Measurements from ENCODE around the gene HDAC5.
A peak's percentile ranks its signal among the peaks of the same experiment; 100 is the strongest.
"Not testable (repeated sequence)": the region's sequence is repeated elsewhere in the genome, so short reads cannot be mapped to it uniquely, and the experiment has no call there.

Gene HDAC5

GRCh38 chr17:44123356-44124117 lies at the start of gene HDAC5:
TSS of gene HDAC5 (minus strand) at chr17:44123641. CDS start at chr17:44117515, 6,126 bp downstream.
- DNase-seq (ENCODE audit: low read depth in 1 of 2, low spot score in 1 of 2): peak; percentile 87 to 98
- in situ Hi-C loops (cut with HindIII; ENCODE audit: low pct_unique_long_range_greater_than_20kb, low sequenced_read_pairs): no loop called here
- no peak for TF ChIP-seq JUND (IDR thresholded peaks at IDR 0.05; ENCODE audit: low read depth)

DNA sequence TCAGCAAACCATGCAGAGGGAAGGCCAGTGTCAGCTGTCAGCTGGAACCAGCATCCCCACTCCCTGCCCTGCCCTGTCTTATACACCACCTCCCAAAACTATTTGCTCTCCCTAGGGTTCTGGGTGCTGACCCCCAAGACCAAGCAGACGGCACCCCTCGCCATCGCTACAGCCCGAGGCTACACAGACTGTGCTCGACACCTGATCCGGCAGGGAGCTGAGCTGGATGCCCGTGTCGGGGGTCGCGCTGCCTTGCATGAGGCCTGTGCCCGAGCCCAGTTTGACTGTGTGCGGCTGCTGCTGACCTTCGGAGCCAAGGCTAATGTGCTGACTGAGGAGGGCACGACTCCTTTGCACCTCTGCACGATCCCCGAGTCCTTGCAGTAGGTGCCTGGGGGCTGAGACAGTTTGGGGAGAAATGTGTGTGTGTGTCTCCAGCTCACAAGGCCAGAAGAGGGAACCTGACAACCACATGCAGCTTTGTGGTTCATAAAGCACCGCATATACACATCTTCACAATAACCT lies 48.6 kb upstream of the HDAC5 start:
- DNase-seq (ENCODE audit: low read depth in 1 of 2, low spot score in 1 of 2): no peak
- TF ChIP-seq JUND (IDR thresholded peaks at IDR 0.05; ENCODE audit: low read depth): no peak
- in situ Hi-C loops (cut with HindIII; ENCODE audit: low pct_unique_long_range_greater_than_20kb, low sequenced_read_pairs): no loop called here

DNA sequence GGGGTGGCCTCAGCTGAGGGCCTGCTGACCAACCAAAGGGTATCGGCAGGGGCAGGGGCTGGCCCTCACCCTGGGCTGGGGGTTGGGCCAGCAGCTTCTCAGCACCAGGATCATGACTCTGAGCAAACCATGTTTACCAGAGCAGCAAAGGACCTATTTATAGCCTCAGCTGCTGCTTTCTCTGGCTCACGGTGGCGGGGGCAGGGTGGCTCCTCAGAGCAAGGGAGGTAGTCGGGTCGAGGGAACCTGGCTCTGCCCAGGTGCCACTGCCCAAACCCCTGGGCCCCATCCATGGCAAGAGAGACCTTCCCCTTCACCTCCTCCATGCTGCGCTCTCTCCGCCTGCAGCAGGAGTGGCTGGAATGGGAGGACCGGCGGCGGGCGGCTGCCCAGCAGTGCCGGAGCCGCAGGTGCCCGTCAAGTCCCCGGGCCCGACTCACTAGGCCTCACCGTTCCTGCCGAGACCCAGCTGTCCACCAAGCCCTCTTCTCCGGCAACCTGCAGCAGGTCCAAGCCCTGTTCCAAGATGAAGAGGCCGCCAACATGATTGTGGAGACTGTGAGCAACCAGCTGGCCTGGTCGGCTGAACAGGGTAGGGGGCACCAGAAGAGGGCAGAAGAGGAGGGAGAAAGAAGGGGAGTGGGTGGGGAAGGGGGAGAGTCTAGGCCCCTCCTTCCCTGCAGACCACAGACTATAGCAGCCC lies 47.2 kb upstream of the HDAC5 start, which contains the start of gene ASB16:
Gene ASB16 (plus strand): TSS at position 206 of the 703 bp plus-strand sequence. CDS start 86 bp downstream, at position 292.
- no peak for DNase-seq (ENCODE audit: low read depth in 1 of 2, low spot score in 1 of 2)
- no peak for TF ChIP-seq JUND (IDR thresholded peaks at IDR 0.05; ENCODE audit: low read depth)
- in situ Hi-C loops (cut with HindIII; ENCODE audit: low pct_unique_long_range_greater_than_20kb, low sequenced_read_pairs): no loop called here

DNA sequence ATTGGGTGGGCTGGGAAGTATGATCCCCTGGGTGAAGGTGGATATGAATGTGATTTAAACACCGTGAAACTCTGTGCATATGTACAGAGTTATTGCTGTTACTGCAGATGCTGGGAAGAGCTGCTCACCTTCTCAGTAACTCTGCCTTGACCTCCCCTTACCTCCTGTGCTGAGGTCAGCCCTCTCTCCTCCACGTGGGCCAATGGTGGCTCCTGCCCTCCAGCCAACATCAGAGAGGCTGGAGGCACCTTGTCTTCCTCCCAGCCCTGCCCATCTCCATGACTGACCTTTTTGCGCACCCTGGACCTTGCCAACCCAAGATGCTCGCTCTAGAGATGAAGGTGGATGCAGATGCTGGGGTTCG lies 46.7 kb upstream of the HDAC5 start:
- TF ChIP-seq JUND (IDR thresholded peaks at IDR 0.05; ENCODE audit: low read depth): no peak
- in situ Hi-C loops (cut with HindIII; ENCODE audit: low pct_unique_long_range_greater_than_20kb, low sequenced_read_pairs): no loop called here
- DNase-seq (ENCODE audit: low read depth in 1 of 2, low spot score in 1 of 2): no peak

GRCh38 chr17:44167181-44167861 lies 43.9 kb upstream of the HDAC5 start:
- DNase-seq (ENCODE audit: low read depth in 1 of 2, low spot score in 1 of 2): no peak
- in situ Hi-C loops (cut with HindIII; ENCODE audit: low pct_unique_long_range_greater_than_20kb, low sequenced_read_pairs): no loop called here
- TF ChIP-seq JUND (IDR thresholded peaks at IDR 0.05; ENCODE audit: low read depth): no peak

DNA sequence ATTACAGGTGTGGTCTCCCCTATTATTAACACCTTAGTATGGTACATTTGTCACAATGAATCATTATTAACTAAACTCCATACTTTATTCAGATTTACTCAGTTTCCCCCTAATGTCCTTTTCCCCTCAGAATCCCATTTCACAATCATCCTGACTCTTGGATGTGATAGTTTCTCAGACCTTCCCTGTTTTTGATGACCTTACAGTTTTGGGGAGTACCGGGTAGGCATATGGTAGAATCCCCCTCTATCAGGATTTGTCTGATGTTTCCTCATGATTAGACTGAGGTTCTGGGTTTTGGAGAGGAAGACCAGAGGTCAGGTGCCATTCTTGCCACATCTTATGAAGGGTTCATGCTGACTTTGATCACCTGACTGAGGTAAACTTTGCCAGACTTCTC lies 41.0 kb upstream of the HDAC5 start:
- no peak for DNase-seq (ENCODE audit: low read depth in 1 of 2, low spot score in 1 of 2)
- TF ChIP-seq JUND (IDR thresholded peaks at IDR 0.05; ENCODE audit: low read depth): no peak
- in situ Hi-C loops (cut with HindIII; ENCODE audit: low pct_unique_long_range_greater_than_20kb, low sequenced_read_pairs): no loop called here

GRCh38 chr17:44159519-44160210 lies 36.2 kb upstream of the HDAC5 start:
- no peak for DNase-seq (ENCODE audit: low read depth in 1 of 2, low spot score in 1 of 2)
- TF ChIP-seq JUND (IDR thresholded peaks at IDR 0.05; ENCODE audit: low read depth): no peak
- in situ Hi-C loops (cut with HindIII; ENCODE audit: low pct_unique_long_range_greater_than_20kb, low sequenced_read_pairs): no loop called here

GRCh38 chr17:44155488-44155887 lies 32.0 kb upstream of the HDAC5 start:
- in situ Hi-C loops (cut with HindIII; ENCODE audit: low pct_unique_long_range_greater_than_20kb, low sequenced_read_pairs): no loop called here
- DNase-seq (ENCODE audit: low read depth in 1 of 2, low spot score in 1 of 2): no peak

GRCh38 chr17:44152875-44153274 lies 29.4 kb upstream of the HDAC5 start:
- no peak for TF ChIP-seq JUND (IDR thresholded peaks at IDR 0.05; ENCODE audit: low read depth)
- in situ Hi-C loops (cut with HindIII; ENCODE audit: low pct_unique_long_range_greater_than_20kb, low sequenced_read_pairs): no loop called here
- no peak for DNase-seq (ENCODE audit: low read depth in 1 of 2, low spot score in 1 of 2)

More at GRCh38 chr17:44155488-44155887, 32.0 kb upstream of the HDAC5 start:
- no peak for TF ChIP-seq JUND (IDR thresholded peaks at IDR 0.05; ENCODE audit: low read depth)

DNA sequence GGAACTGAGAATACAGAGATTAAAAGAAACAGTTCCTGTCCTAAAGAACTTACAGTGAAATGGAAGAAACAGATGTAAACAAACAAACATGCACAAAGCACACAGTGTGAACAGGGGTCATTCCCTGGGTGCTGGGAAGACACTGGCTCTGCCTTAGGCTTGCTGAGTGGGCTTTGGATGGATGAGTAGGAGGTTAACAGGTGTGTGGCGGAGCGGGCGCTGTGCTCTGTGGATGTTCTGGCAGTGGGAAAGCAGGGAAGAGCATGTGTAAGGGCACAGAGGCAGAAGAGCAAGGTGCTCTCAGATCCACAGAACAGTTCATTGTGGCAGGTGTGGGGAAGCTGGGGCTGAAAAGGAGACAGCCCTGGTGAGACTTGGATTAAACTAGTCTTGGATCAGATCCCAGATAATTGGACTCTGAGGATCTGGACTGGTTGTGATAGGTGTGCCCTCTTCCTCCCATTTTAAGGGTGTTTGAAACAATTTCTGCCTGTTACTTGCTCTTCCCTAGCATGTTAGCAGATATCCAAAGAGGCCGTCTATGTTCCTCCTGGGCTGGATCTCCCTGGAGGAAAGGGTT lies 26.4 kb upstream of the HDAC5 start:
- in situ Hi-C loops (cut with HindIII; ENCODE audit: low pct_unique_long_range_greater_than_20kb, low sequenced_read_pairs): no loop called here
- no peak for DNase-seq (ENCODE audit: low read depth in 1 of 2, low spot score in 1 of 2)
- no peak for TF ChIP-seq JUND (IDR thresholded peaks at IDR 0.05; ENCODE audit: low read depth)

- in situ Hi-C loops (cut with HindIII; ENCODE audit: low pct_unique_long_range_greater_than_20kb, low sequenced_read_pairs); DNase-seq (ENCODE audit: low read depth in 1 of 2, low spot score in 1 of 2): not testable (repeated sequence)
Measured at GRCh38 chr17:44149066-44149465, 25.6 kb upstream of the HDAC5 start.

GRCh38 chr17:44147812-44148211 lies 24.4 kb upstream of the HDAC5 start:
- no peak for TF ChIP-seq JUND (IDR thresholded peaks at IDR 0.05; ENCODE audit: low read depth)
- no peak for DNase-seq (ENCODE audit: low read depth in 1 of 2, low spot score in 1 of 2)
- in situ Hi-C loops (cut with HindIII; ENCODE audit: low pct_unique_long_range_greater_than_20kb, low sequenced_read_pairs): no loop called here

Data from T47D (cell line).